ENCODE results near the gene FUT1. TPM values are rescaled to one million over a fixed set of nuclear protein-coding genes. Genes with fewer than 3 reads are reported as not detected.

The FUT1 gene
- total and polyA plus RNA-seq, 9 of the 15 experiments (the other 6 are each of a cell fraction or from before 2014, with no cell fraction given) = 2.3 to 18.5 (median 8.8) TPM

DNA sequence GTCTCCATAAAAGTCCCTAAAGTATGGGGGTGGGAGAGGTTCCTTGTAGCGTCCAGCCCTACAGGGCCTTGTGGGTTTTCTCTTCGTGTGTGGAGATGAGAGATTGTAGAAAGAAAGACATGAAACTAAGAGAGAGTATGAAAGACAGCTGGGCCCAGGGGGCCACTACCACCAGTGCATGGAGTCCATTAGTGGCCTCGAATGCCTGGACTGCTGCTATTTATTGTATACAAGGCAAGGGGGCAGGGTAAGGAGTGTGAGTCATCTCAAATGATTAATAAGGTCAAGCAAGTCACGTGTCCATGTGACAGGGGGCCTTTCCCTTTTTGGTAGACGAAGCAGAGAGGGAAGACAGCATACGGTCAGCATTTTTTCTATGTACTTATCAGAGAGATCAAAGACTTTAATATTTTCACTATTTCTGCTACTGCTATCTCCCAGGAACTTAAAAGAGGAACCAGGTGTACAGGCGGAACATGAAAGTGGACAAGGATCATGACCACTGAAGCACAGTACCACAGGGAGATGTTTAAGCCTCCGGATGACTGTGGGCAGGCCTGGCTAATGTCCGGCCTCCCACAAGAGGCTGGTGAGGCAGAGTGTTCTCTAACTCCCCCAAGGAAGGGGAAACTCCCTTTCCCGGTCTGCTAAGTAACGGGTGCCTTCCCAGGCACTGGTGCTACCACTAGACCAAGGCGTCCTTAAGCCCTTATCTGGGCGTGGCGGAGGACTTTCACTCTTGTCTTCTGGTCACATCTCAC, 28.4 kb upstream of the FUT1 start (continued):
- TF ChIP-seq MLX (CRISPR knock-in tag; conservative IDR thresholded peaks at IDR 0.05) = no peak
- TF ChIP-seq TCF3 (CRISPR knock-in tag; IDR thresholded peaks at IDR 0.05) = peak; percentile 8; the same call in 1 of the 2 replicates
- no peak for TF ChIP-seq DNMT1 (IDR thresholded peaks at IDR 0.05)
- TF ChIP-seq MTA1 (IDR thresholded peaks at IDR 0.05; ENCODE audit: borderline replicate concordance) = peak; percentile 81; the same call in 1 of the 2 replicates
- no peak for TF ChIP-seq ZNF79 (CRISPR knock-in tag; IDR thresholded peaks at IDR 0.05; ENCODE audit: low read depth)
- TF ChIP-seq ZNF23 (CRISPR knock-in tag; IDR thresholded peaks at IDR 0.05) = no peak
- TF ChIP-seq, protein P1, sequence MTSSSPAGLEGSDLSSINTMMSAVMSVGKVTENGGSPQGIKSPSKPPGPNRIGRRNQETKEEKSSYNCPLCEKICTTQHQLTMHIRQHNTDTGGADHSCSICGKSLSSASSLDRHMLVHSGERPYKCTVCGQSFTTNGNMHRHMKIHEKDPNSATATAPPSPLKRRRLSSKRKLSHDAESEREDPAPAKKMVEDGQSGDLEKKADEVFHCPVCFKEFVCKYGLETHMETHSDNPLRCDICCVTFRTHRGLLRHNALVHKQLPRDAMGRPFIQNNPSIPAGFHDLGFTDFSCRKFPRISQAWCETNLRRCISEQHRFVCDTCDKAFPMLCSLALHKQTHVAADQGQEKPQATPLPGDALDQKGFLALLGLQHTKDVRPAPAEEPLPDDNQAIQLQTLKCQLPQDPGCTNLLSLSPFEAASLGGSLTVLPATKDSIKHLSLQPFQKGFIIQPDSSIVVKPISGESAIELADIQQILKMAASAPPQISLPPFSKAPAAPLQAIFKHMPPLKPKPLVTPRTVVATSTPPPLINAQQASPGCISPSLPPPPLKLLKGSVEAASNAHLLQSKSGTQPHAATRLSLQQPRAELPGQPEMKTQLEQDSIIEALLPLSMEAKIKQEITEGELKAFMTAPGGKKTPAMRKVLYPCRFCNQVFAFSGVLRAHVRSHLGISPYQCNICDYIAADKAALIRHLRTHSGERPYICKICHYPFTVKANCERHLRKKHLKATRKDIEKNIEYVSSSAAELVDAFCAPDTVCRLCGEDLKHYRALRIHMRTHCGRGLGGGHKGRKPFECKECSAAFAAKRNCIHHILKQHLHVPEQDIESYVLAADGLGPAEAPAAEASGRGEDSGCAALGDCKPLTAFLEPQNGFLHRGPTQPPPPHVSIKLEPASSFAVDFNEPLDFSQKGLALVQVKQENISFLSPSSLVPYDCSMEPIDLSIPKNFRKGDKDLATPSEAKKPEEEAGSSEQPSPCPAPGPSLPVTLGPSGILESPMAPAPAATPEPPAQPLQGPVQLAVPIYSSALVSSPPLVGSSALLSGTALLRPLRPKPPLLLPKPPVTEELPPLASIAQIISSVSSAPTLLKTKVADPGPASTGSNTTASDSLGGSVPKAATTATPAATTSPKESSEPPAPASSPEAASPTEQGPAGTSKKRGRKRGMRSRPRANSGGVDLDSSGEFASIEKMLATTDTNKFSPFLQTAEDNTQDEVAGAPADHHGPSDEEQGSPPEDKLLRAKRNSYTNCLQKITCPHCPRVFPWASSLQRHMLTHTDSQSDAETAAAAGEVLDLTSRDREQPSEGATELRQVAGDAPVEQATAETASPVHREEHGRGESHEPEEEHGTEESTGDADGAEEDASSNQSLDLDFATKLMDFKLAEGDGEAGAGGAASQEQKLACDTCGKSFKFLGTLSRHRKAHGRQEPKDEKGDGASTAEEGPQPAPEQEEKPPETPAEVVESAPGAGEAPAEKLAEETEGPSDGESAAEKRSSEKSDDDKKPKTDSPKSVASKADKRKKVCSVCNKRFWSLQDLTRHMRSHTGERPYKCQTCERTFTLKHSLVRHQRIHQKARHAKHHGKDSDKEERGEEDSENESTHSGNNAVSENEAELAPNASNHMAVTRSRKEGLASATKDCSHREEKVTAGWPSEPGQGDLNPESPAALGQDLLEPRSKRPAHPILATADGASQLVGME (CRISPR knock-in tag; IDR thresholded peaks at IDR 0.05) = no peak
- TF ChIP-seq BRCA1 (IDR thresholded peaks at IDR 0.05) = no peak
- TF ChIP-seq BRCA1 (CRISPR knock-in tag; IDR thresholded peaks at IDR 0.05) = no peak
- no peak for TF ChIP-seq SNIP1 (IDR thresholded peaks at IDR 0.05; ENCODE audit: low read depth)
- TF ChIP-seq PHF20 (IDR thresholded peaks at IDR 0.05; ENCODE audit: partially characterized antibody) = peak; percentile 39
- TF ChIP-seq HNRNPLL (IDR thresholded peaks at IDR 0.05; ENCODE audit: low read depth, low read length, poor library complexity, severe bottlenecking) = no peak
- TF ChIP-seq ESRRB (CRISPR knock-in tag; IDR thresholded peaks at IDR 0.05; ENCODE audit: borderline replicate concordance) = no peak
- peak; percentile 81 for TF ChIP-seq ARID1B (IDR thresholded peaks at IDR 0.05)
- no peak for TF ChIP-seq ARID3B (CRISPR knock-in tag; IDR thresholded peaks at IDR 0.05; ENCODE audit: borderline replicate concordance)
- TF ChIP-seq TAF7 (tag; IDR thresholded peaks at IDR 0.05) = 0 out of 2 replicates have a peak, but pooled peaks have one; percentile 24
- TF ChIP-seq, protein P2, sequence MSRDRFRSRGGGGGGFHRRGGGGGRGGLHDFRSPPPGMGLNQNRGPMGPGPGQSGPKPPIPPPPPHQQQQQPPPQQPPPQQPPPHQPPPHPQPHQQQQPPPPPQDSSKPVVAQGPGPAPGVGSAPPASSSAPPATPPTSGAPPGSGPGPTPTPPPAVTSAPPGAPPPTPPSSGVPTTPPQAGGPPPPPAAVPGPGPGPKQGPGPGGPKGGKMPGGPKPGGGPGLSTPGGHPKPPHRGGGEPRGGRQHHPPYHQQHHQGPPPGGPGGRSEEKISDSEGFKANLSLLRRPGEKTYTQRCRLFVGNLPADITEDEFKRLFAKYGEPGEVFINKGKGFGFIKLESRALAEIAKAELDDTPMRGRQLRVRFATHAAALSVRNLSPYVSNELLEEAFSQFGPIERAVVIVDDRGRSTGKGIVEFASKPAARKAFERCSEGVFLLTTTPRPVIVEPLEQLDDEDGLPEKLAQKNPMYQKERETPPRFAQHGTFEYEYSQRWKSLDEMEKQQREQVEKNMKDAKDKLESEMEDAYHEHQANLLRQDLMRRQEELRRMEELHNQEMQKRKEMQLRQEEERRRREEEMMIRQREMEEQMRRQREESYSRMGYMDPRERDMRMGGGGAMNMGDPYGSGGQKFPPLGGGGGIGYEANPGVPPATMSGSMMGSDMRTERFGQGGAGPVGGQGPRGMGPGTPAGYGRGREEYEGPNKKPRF (IDR thresholded peaks at IDR 0.05; ENCODE audit: low read depth, low read length) = no peak
- TF ChIP-seq CC2D1A (IDR thresholded peaks at IDR 0.05) = no peak; the same call in 1 of the 2 replicates
- TF ChIP-seq ZNF561 (CRISPR knock-in tag; conservative IDR thresholded peaks at IDR 0.05) = no peak

Data from K562 (cell line).